Glutamatergic neuron (in vitro differentiated cells): ENCODE results near the gene NFIA. TPM values are rescaled to one million over a fixed set of nuclear protein-coding genes. Genes with fewer than 3 reads are reported as not detected.

Experiments used
- DNase-seq: peaks from one replicate; pipeline ENCODE4 v3.0.0; 2022
- H3K27ac Mint-ChIP-seq: one replicate; pipeline ENCODE4 v1.8.0; 2020; ENCODE audit warnings: mild to moderate bottlenecking, mixed read lengths, inconsistent platforms; ENCODE audit not compliant: unreplicated experiment
- H3K27me3 Mint-ChIP-seq: one replicate; pipeline ENCODE4 v1.8.0; 2020; ENCODE audit warnings: mild to moderate bottlenecking, moderate library complexity, mixed read lengths, inconsistent platforms; ENCODE audit not compliant: unreplicated experiment
- H3K36me3 Mint-ChIP-seq: one replicate; pipeline ENCODE4 v1.8.0; 2020; ENCODE audit warnings: mild to moderate bottlenecking, mixed read lengths, inconsistent platforms; ENCODE audit not compliant: unreplicated experiment
- H3K4me1 Mint-ChIP-seq: one replicate; pipeline ENCODE4 v1.8.0; 2020; ENCODE audit warnings: mild to moderate bottlenecking, low read depth, mixed read lengths, inconsistent platforms; ENCODE audit not compliant: unreplicated experiment
- H3K4me3 Mint-ChIP-seq: one replicate; pipeline ENCODE4 v1.8.0; 2020; ENCODE audit warnings: mild to moderate bottlenecking, mixed read lengths, inconsistent platforms; ENCODE audit not compliant: unreplicated experiment
- H3K9me3 Mint-ChIP-seq: one replicate; pipeline ENCODE4 v1.8.0; 2020; ENCODE audit warnings: mild to moderate bottlenecking, moderate library complexity, mixed read lengths, inconsistent platforms; ENCODE audit not compliant: unreplicated experiment
- CTCF ChIP-seq: fragments of 200-600 bp; sonication (generic); IDR thresholded peaks from one replicate; pipeline ENCODE4 v1.5.0; 2021; ENCODE audit not compliant: partially characterized antibody, unreplicated experiment
- total RNA-seq: library from RNA; stranded (reverse); fragmentation: NEBNext Ultra II Directional; extraction: Animal tissue kit (Norgen Biotek cat#: 25700); gene quantifications from one replicate; pipeline ENCODE4 v1.2.1, GENCODE V29; 2021; ENCODE audit not compliant: unreplicated experiment

The NFIA gene
- total RNA-seq, 1 donor from 2014 or later: 16.4 TPM

GRCh38 chr1:61174060-61174795 is 91.9 kb downstream of the NFIA start:
- no peak for DNase-seq
- no peak overlapping the region for H3K4me3 Mint-ChIP-seq
- H3K4me1 Mint-ChIP-seq: peaks cover 32% of the 10 kb centered on the region
- H3K27ac Mint-ChIP-seq: peak overlapping the region; percentile 7
- H3K9me3 Mint-ChIP-seq: no peaks in the 10 kb centered on the region
- no peak for TF ChIP-seq CTCF
- no peaks in the 10 kb centered on the region for H3K27me3 Mint-ChIP-seq
- H3K36me3 Mint-ChIP-seq: no peaks in the 10 kb centered on the region

GRCh38 chr1:61175976-61176375 is 93.6 kb downstream of the NFIA start:
- Mint-ChIP-seq H3K9me3 (no peaks in the 10 kb centered on the region), H3K4me3 (no peak overlapping the region), H3K4me1 (peaks cover 30% of the 10 kb centered on the region), H3K27me3 (no peaks in the 10 kb centered on the region), H3K36me3 (no peaks in the 10 kb centered on the region), H3K27ac (no peak overlapping the region)
- no peak for DNase-seq
- TF ChIP-seq CTCF: no peak

- H3K9me3 Mint-ChIP-seq: peaks cover 2% of the 10 kb centered on the region
- no peak overlapping the region for H3K4me3 Mint-ChIP-seq
- no peaks in the 10 kb centered on the region for H3K27me3 Mint-ChIP-seq
- no peak for TF ChIP-seq CTCF
- no peak for DNase-seq
- H3K36me3 Mint-ChIP-seq: no peaks in the 10 kb centered on the region
- no peak overlapping the region for H3K27ac Mint-ChIP-seq
- H3K4me1 Mint-ChIP-seq: peaks cover 24% of the 10 kb centered on the region
Measured at GRCh38 chr1:61181067-61182038, 99.0 kb downstream of the NFIA start.

GRCh38 chr1:61182049-61182448 is 99.7 kb downstream of the NFIA start:
- H3K27me3 Mint-ChIP-seq: no peaks in the 10 kb centered on the region

More at GRCh38 chr1:61182049-61182448, 99.7 kb downstream of the NFIA start:
- Mint-ChIP-seq H3K27ac (no peak overlapping the region), H3K9me3 (peaks cover 2% of the 10 kb centered on the region), H3K4me3 (no peak overlapping the region), H3K4me1 (peaks cover 30% of the 10 kb centered on the region), H3K36me3 (no peaks in the 10 kb centered on the region)
- no peak for TF ChIP-seq CTCF
- no peak for DNase-seq
